Bone marrow (tissue), 2 donors: ENCODE results near the gene DNAH14.

ENCODE experiments used
- DNase-seq, 2 donors: peaks; one replicate each; lab custom pipeline; 2025; lab: John Stamatoyannopoulos, UW

DNAH14 gene

GRCh38 chr1:225407755-225408154, 478.3 kb downstream of the DNAH14 start:
- DNase-seq, result no peak

DNA sequence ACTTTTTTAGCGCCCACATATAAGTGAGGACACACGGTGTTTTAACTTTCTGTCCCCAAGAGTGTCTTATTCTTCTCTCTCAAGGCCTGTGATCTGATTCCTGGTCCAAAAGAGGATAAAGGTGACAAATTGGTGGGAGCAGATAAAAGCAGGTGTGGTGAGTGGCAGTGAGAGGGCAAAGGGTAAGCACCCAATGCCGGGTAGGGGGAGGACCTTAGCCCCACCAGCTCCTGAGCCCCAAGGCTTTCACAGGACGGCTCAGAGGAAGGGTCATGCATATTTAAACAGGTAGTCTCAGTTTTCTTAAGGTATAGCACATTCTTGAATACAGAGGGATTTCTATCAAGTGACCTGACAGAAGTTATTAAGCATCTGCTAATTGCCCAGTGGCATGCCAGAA, 478.8 kb downstream of the DNAH14 start:
- DNase-seq, result no peak

- no peak for DNase-seq
Measured at GRCh38 chr1:225409051-225409450, 479.6 kb downstream of the DNAH14 start.

- DNase-seq, result no peak
Measured at GRCh38 chr1:225410036-225410435, 480.6 kb downstream of the DNAH14 start.

- DNase-seq, result no peak
Measured at GRCh38 chr1:225412321-225412720, 482.8 kb downstream of the DNAH14 start.

DNA sequence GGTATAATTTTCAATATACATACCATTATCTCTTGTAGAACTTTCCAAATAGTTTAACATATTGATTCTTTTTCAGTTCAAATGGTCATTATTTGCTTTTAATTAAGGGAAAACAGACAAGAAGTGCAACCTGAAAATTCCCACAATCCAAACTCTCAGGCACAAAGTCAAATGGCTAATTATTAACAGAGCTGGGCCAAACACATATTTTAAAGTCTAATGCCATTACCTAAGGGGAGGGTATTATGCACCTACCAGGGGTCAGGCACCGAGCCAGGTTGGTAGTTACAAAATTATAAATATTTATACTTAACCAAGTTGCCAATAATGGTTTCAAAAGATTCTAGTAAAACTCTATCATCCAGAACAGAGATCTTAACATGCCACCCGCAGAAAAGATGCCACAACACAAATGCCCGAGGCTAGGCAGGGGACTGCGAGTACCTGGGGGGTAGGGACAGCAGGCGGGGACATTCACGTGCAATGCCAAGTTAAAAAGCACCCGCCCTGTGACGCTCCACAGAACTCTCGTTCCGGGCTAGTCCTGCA, 483.4 kb downstream of the DNAH14 start:
- DNase-seq, result no peak

DNA sequence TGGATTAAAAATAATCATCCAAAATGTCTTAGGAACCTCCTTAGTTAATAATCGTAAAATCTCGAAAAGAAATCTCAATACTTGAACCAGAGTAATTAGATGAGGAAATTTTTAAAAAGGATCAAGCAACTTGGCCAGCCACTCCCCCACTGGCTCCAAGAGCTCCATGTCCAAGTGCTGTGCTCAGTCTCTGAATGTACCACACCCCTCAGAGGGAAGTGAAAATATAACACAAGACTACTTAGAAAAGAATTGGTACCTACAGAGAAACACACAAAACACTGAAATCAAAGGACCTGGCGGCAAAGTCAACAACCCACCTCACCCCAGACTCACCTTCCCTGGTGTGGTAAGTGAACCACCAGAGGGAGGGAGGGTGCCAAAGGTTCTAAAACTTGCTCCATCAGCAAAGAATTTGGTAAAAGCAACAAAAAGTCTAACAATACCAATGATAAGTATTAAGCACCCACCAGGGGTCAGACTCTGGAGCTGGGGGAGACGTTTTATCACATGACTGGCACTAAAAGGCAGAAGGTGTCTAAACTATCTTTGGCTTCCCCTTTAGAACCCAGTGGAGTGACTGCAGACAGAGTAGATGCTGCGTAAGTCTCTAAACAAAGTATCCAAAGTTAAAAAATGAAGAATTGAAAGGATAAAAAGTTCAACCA, 484.4 kb downstream of the DNAH14 start:
- no peak for DNase-seq

- no peak for DNase-seq
Measured at GRCh38 chr1:225415307-225415706, 485.8 kb downstream of the DNAH14 start.

DNA sequence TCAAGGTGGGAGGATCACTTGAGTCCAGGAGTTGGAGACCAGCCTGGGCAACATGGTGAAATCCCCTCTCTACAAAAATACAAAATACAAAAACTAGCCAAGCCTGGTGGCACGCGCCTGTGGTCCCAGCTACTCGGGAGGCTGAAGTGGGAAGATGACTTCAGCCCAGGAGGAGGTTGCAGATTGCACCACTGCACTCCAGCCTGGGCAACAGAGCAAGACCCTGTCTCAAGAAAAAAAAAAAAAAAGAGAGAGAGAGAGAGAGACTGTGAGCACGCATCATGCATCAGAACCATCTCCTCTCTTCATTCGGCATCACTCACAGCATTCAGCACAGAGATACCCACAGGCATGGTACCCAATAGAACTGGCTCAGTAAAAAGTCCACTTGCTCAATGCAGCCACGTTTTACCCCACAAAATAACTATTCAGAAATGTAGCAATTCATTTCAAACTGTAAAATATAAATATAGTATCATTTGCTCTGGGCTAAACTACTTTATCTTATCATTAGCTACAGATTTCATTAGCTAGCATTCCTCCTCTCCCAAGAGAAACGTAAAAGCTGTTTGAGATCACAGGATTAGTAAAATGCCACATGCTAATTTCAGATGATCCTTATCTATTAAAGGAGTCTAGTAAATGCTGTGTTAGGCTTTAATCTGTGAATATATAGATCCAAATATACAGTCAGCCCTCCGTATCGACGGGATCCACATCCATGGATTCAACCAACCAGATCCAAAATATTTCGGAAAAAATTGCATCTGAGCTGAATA, 486.7 kb downstream of the DNAH14 start:
- no peak for DNase-seq

- DNase-seq, result no peak
Measured at GRCh38 chr1:225418059-225418458, 488.6 kb downstream of the DNAH14 start.

- DNase-seq, result no peak
Measured at GRCh38 chr1:225418598-225418997, 489.1 kb downstream of the DNAH14 start.

DNA sequence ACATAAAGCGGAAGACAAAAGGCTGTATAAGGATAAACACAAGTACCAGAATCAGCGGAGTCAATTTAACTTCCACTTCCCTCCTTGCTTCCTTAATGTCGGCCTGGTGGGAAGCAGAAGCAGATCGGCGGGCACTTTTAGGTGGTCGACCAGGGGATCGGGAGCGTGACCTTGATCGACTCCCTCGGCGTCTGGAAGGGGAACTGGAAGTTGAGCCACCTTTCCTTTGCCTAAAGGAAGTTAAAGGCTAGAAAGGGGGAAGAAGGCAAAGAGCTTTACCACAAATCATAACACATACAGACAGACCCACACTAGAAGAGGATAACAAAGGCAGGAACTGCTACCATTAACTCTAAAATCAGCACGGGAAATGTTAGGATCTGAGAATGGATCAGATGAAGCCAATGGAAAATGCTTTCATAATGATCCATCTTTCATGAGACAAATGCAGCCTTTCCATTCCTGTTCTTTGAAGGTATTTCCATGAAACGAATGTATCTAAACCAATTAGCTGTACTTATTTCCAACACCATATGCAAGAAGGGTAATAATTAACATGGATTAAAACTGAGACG, 492.6 kb downstream of the DNAH14 start:
- DNase-seq, result no peak

DNA sequence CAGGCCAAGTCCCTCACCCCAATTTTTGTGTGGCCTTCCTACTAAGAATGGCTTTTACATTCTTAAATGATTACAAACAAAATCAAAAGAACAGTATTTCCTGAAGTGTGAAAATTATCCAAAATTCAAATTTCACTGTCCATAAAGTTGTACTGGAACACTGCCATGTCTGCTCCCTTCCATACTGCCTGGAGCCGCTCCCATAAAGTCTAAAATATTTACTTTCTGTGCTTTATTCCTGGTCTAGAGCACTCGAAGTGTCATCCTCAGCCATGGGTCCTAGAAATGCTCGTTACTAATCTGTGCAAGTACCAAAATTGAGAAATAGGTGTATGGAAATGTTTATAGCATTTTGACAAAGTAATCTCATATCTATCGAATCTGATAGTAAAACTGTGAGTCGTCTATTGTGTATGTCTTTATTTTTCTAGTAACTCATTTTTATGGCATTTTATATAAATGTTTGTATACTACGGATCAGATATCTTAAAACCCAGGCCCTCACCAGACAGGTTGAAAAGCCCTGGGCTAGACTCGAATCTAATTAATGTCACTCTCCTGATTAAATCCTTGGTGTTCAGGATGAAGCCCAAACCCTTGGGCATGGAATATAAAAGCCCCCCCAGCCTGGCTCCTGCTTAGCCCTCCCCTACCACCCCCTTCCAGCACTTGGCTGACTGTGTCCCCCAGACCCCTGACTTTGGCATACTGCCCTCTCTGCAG, 493.5 kb downstream of the DNAH14 start:
- DNase-seq, result no peak

- DNase-seq, result no peak
Measured at GRCh38 chr1:225423518-225423855, 494.0 kb downstream of the DNAH14 start.

DNA sequence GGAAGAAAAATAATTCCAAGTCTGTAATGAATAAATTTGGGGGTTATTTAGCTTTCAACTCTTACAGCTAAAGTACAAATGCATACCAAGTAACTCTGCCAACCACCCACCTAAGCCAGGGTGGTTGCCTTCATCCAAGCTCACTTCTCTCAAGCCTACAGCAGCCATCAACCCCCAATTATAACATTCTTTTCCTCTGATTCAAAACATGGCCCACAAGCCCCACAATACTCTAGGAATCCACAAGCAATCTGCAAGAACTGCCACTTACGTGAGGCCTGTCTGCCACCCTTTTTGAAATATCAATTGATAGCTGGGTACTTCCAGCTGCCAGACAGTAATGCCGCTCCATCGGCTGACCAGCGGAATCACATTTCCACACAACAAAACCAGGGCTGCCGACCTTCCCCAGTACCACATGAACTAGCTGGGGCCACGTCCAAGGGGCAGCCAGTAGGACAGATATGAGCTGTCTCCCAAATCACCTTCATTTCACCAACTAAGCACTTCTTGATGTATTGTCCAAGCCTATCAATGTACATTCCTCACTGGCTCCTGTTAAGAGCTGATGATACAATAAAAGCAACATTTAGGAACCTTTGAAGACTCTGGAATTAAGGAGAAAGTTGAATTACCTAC, 495.2 kb downstream of the DNAH14 start:
- no peak for DNase-seq

DNA sequence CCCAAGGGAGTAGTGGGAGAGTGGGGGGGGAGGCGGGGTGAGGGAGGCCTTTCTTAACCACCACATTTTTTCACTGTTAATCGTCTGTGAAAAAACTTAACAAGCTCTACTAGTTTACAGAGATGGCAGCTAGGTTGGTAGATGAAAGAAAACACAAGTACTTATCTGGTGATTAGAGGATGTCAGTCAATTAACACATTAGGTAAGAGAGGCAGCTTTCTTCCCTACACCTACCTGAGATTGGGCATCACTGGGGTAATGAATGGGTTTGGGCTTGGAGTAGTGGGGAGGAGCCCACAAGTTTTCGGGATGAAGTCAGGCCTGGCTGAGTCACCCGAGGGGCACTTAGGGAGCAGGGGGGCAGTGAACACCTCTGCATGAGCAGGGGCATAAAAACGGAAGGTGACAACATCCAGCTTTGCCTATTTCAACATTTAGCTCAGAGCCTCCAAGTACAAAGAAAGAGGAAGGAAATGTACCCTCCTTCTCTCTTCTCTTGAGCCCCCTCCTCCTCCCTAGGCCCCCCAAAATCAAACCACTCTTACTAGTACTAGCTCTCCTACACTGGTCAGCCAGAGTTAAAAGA, 495.8 kb downstream of the DNAH14 start:
- DNase-seq, result peak in 1 of 2 donors; percentile 64

- DNase-seq, result no peak
Measured at GRCh38 chr1:225426395-225427234, 497.1 kb downstream of the DNAH14 start.

DNA sequence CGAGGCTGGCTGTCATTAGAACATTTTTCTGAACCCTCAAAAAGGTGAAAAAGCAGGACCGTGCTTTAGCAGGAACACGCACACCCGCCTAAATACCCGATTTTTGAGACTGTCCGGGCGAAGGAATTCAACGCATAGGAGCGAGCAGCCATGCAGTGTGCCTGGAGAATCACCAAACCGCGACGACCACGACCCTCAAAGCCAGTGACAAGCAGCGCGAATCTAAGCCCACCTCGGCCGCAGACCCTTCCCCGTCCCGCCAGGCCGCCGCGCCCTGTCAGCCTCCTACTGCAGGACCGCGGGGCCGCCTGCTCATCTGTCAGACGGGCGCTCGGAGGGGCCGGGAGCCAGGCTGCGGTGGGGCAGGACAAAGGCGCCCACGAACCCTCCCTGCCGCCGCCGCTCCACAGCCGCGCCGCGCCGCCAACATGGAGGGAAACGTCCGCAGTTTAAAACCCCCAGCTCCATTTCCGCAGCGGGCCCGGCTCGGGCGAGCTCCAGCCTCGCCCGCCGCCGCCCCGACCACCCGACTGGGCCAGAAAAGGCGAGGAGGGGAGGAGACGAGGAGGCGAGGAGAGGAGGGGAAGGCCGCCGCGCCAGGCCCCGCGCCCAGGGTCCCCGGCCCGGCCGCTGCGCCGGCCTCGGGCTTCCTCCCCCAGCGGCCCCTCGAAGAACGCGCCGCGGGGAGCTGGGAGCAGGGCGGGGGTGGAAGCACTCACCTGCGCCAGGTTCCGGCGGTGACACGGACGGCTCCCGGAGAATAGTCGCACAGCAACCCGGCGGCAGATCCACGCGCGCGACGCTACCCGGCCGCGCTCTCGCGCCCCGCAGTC, 498.0 kb downstream of the DNAH14 start, which contains the start of gene LBR:
Gene LBR, minus strand, starts transcription at position 804 of the 833 bp plus-strand sequence. CDS start 3,963 bp downstream, outside the sequence.
- DNase-seq, result no peak

DNA sequence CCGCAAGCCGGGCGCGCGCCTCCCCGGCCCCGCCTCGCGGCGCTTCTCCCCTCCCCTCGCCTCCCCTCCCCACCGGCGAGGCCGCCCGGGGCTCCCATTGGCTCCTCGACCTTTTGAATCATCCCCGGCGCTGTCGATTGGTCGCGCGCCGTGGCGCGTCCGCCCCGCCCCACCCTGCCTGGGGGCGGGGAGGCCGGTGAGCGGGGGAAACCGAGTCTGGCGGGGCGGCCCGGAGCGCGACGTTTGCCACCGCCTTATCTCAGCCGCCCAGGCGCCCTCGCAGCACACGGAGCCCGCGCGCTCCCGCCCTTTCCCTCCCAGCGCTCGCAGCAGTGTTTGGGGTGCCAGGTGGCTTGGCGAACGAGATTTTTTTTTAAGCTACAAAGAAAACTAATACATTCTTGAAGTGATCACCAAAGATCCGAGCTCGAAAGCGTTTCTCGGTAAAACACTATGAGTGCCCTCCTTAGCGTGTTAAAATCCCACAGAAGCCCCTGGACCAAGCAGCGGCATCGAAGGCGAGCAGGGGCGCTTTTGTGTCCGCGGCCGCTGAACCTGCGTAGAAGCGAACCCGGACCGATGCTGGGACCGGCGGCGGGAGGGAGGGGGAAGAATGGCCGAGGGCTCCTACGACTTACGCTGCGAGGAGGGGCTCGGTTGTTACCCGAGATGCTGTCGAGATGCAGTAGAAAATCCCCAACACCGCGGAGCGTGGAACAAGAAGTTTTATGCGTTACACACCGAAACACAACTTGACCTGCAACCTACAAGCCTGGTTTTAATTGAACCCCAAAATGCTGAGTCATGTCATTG, 498.8 kb downstream of the DNAH14 start:
- DNase-seq, result peak; percentile 61 to 75
